ENCODE results near the gene FGF18.
"Not testable (repeated sequence)": the region's sequence is repeated elsewhere in the genome, so short reads cannot be mapped to it uniquely, and the experiment has no call there.

The FGF18 gene

GRCh38 chr5:171400169-171400568 is 19.3 kb upstream of the FGF18 start:
- POLR2A ChIA-PET = interaction anchor here (1.9 kb wide), 1 partner anchor 13 kb away, joined by 9 read pairs; the partner anchor contains the start of gene NPM1
- no peak for DNase-seq (ENCODE audit: extremely low spot score)
- no peak for TF ChIP-seq TARDBP (IDR thresholded peaks at IDR 0.05)
- no peak for TF ChIP-seq FOXA1 (IDR thresholded peaks at IDR 0.05)
- no peak for TF ChIP-seq SP1 (IDR thresholded peaks at IDR 0.05)
- TF ChIP-seq FOXM1 (IDR thresholded peaks at IDR 0.05; ENCODE audit: borderline replicate concordance) = no peak
- TF ChIP-seq PKNOX1 (IDR thresholded peaks at IDR 0.05) = no peak
- TF ChIP-seq ZNF384 (IDR thresholded peaks at IDR 0.05) = no peak
- no peak for TF ChIP-seq HDGF (IDR thresholded peaks at IDR 0.05; ENCODE audit: borderline replicate concordance)
- TF ChIP-seq CTBP1 (IDR thresholded peaks at IDR 0.05; ENCODE audit: borderline replicate concordance) = no peak
- no peak for TF ChIP-seq FOXK2 (IDR thresholded peaks at IDR 0.05)
- no peak for TF ChIP-seq BHLHE40 (IDR thresholded peaks at IDR 0.05; ENCODE audit: borderline replicate concordance)
- TF ChIP-seq ARNT (IDR thresholded peaks at IDR 0.05) = no peak
- no peak for TF ChIP-seq NFRKB (IDR thresholded peaks at IDR 0.05)
- CTCF ChIA-PET = no interaction called here

GRCh38 chr5:171401167-171401947 is 18.1 kb upstream of the FGF18 start:
- no peak for TF ChIP-seq ZNF384 (IDR thresholded peaks at IDR 0.05)
- no peak for TF ChIP-seq FOXK2 (IDR thresholded peaks at IDR 0.05)
- no peak for TF ChIP-seq HDGF (IDR thresholded peaks at IDR 0.05; ENCODE audit: borderline replicate concordance)
- no peak for TF ChIP-seq LEF1 (IDR thresholded peaks at IDR 0.05; ENCODE audit: borderline replicate concordance)
- no peak for TF ChIP-seq SP1 (IDR thresholded peaks at IDR 0.05)
- no peak for TF ChIP-seq L3MBTL2 (conservative IDR thresholded peaks at IDR 0.05)
- no peak for TF ChIP-seq FOXM1 (IDR thresholded peaks at IDR 0.05; ENCODE audit: borderline replicate concordance)
- TF ChIP-seq SUZ12 (IDR thresholded peaks at IDR 0.05) = no peak
- TF ChIP-seq PKNOX1 (IDR thresholded peaks at IDR 0.05) = no peak
- no peak for TF ChIP-seq BHLHE40 (IDR thresholded peaks at IDR 0.05; ENCODE audit: borderline replicate concordance)
- no peak for TF ChIP-seq FOXA1 (IDR thresholded peaks at IDR 0.05)
- no peak for TF ChIP-seq ARNT (IDR thresholded peaks at IDR 0.05)
- no peak for TF ChIP-seq CTBP1 (IDR thresholded peaks at IDR 0.05; ENCODE audit: borderline replicate concordance)
- DNase-seq (ENCODE audit: extremely low spot score) = no peak
- CTCF ChIA-PET = no interaction called here
- POLR2A ChIA-PET = interaction anchor here (1.9 kb wide), 1 partner anchor 14 kb away, joined by 9 read pairs; the partner anchor contains the start of gene NPM1

GRCh38 chr5:171402751-171403150 is 16.7 kb upstream of the FGF18 start:
- CTCF ChIA-PET; DNase-seq (ENCODE audit: extremely low spot score); POLR2A ChIA-PET: not testable (repeated sequence)

- no peak for TF ChIP-seq FOXA1 (IDR thresholded peaks at IDR 0.05)
- CTCF ChIA-PET = interaction anchor here (0.6 to 1.2 kb wide), 2 partner anchors 13 to 130 kb away, joined by 3 to 7 read pairs; no protein-coding TSS in a partner anchor
- DNase-seq (ENCODE audit: extremely low spot score) = peak; percentile 23
- POLR2A ChIA-PET = interaction anchor here (1.1 kb wide), 1 partner anchor 17 kb away, joined by 4 read pairs; no protein-coding TSS in a partner anchor
Observed at GRCh38 chr5:171405615-171406014, 13.8 kb upstream of the FGF18 start.

GRCh38 chr5:171407234-171407633 is 12.2 kb upstream of the FGF18 start:
- TF ChIP-seq LEF1 (IDR thresholded peaks at IDR 0.05; ENCODE audit: borderline replicate concordance) (no peak), ARNT (IDR thresholded peaks at IDR 0.05) (no peak), FOXA1 (IDR thresholded peaks at IDR 0.05) (no peak), BHLHE40 (IDR thresholded peaks at IDR 0.05; ENCODE audit: borderline replicate concordance) (no peak), SUZ12 (IDR thresholded peaks at IDR 0.05) (no peak), CTBP1 (IDR thresholded peaks at IDR 0.05; ENCODE audit: borderline replicate concordance) (no peak), FOXK2 (IDR thresholded peaks at IDR 0.05) (no peak), TARDBP (IDR thresholded peaks at IDR 0.05) (no peak)
- DNase-seq (ENCODE audit: extremely low spot score) = no peak
- ChIA-PET CTCF (no interaction called here), POLR2A (no interaction called here)

GRCh38 chr5:171409164-171410136 is 10.0 kb upstream of the FGF18 start:
- TF ChIP-seq FOXK2 (IDR thresholded peaks at IDR 0.05) (no peak), SUZ12 (IDR thresholded peaks at IDR 0.05) (no peak), NFRKB (IDR thresholded peaks at IDR 0.05) (no peak), BHLHE40 (IDR thresholded peaks at IDR 0.05; ENCODE audit: borderline replicate concordance) (no peak), TARDBP (IDR thresholded peaks at IDR 0.05) (no peak), FOXA1 (IDR thresholded peaks at IDR 0.05) (no peak), PKNOX1 (IDR thresholded peaks at IDR 0.05) (no peak), SP1 (IDR thresholded peaks at IDR 0.05) (no peak), ARNT (IDR thresholded peaks at IDR 0.05) (no peak), L3MBTL2 (conservative IDR thresholded peaks at IDR 0.05) (no peak), HDGF (IDR thresholded peaks at IDR 0.05; ENCODE audit: borderline replicate concordance) (no peak), ZNF384 (IDR thresholded peaks at IDR 0.05) (no peak), LEF1 (IDR thresholded peaks at IDR 0.05; ENCODE audit: borderline replicate concordance) (no peak), ELF4 (IDR thresholded peaks at IDR 0.05) (no peak), FOXM1 (IDR thresholded peaks at IDR 0.05; ENCODE audit: borderline replicate concordance) (no peak), CTBP1 (IDR thresholded peaks at IDR 0.05; ENCODE audit: borderline replicate concordance) (no peak)
- CTCF ChIA-PET = interaction anchor here (1.2 kb wide), 1 partner anchor 10 kb away, joined by 3 read pairs; the partner anchor contains the start of gene FGF18
- POLR2A ChIA-PET = interaction anchor here (1.0 kb wide), 1 partner anchor 43 kb away, joined by 4 read pairs; no protein-coding TSS in a partner anchor
- DNase-seq (ENCODE audit: extremely low spot score) = no peak
